ENCODE results near the gene SMAD3.

- TF ChIP-seq CTCF (IDR thresholded peaks at IDR 0.05) (no peak), POLR2A (IDR thresholded peaks at IDR 0.05; ENCODE audit: low read depth) (no peak)
Measured at GRCh38 chr15:67064607-67065530, 533 bp upstream of the SMAD3 start.

All from esophagus muscularis mucosa (tissue), 3 donors.